BLaER1 treated with 17β-estradiol and CSF1 and Interleukin-3, amounts not matched to agents 10 nM and 100 nM (cell line): ENCODE data around the gene TP53BP1.

Experiments used
- H3K27ac ChIP-seq, 11 experiments: shearing (Covaris generic); formaldehyde crosslinking; 2 replicates each; pipeline ENCODE4 v1.8.1; 2022
- H3K27me3 ChIP-seq, 11 experiments: shearing (Covaris generic); formaldehyde crosslinking; 2 replicates each; pipeline ENCODE4 v1.8.1; 2022
- H3K36me3 ChIP-seq, 11 experiments: shearing (Covaris generic); formaldehyde crosslinking; 2 replicates each; pipeline ENCODE4 v1.8.1; 2022
- H3K4me1 ChIP-seq, 10 experiments: shearing (Covaris generic); formaldehyde crosslinking; 2 replicates each; pipeline ENCODE4 v1.8.1; 2022
- H3K4me2 ChIP-seq, 11 experiments: shearing (Covaris generic); formaldehyde crosslinking; 2 replicates each; pipeline ENCODE4 v1.8.1; 2022
- H3K4me3 ChIP-seq, 10 experiments: shearing (Covaris generic); formaldehyde crosslinking; 2 replicates each; pipeline ENCODE4 v1.8.1; 2022
- H3K9ac ChIP-seq, 11 experiments: shearing (Covaris generic); formaldehyde crosslinking; 2 replicates each; pipeline ENCODE4 v1.8.1; 2022
- H3K9me3 ChIP-seq, 11 experiments: shearing (Covaris generic); formaldehyde crosslinking; replicated peaks in 1 of 11; 2 replicates each; pipeline ENCODE4 v1.8.1; 2022
- H4K20me1 ChIP-seq, 11 experiments: shearing (Covaris generic); formaldehyde crosslinking; 2 replicates each; pipeline ENCODE4 v1.8.1; 2022
- Cebpa-rat ChIP-seq, 11 experiments: shearing (Covaris generic); IDR thresholded peaks; 2 replicates each; pipeline ENCODE4 v1.8.1; 2022

The TP53BP1 gene

DNA sequence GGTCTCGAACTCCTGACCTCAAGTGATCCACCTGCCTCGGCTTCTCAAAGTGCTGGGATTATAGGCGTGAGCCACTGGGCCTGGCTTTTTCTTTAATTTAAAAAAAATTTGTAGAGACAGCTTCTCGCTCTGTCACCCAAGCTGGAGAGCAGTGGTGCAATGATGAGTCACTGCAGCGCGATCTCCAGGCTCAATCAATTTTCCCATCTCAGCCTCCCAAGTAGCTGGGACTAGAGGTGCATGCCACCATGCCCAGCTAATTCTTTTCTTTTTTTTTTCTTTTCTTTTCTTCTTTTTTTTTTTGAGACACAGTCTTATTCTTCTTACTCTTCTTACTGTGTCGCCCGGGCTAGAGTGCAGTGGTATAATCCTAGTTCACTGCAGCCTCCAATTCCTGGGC lies 102.2 kb downstream of the TP53BP1 start:
- no peaks in the 10 kb centered on the region for H3K27me3 ChIP-seq
- no peak overlapping the region for H3K4me3 ChIP-seq
- TF ChIP-seq Cebpa-rat (IDR thresholded peaks at IDR 0.05): no peak
- H3K36me3 ChIP-seq: peaks cover 72 to 94% (median 92%) of the 10 kb centered on the region in 11 experiments
- H3K9ac ChIP-seq: no peak overlapping the region
- H3K27ac ChIP-seq: no peak overlapping the region
- no peak overlapping the region for H3K4me2 ChIP-seq
- no peaks in the 10 kb centered on the region for H3K9me3 ChIP-seq
- peaks cover 0 to 6% (median 0%) of the 10 kb centered on the region in 11 experiments; a peak in 2 of 22 replicates for H4K20me1 ChIP-seq
- H3K4me1 ChIP-seq: no peaks in the 10 kb centered on the region

- no peak overlapping the region for H3K9ac ChIP-seq
- no peaks in the 10 kb centered on the region for H3K4me1 ChIP-seq
- no peak for TF ChIP-seq Cebpa-rat (IDR thresholded peaks at IDR 0.05)
- H3K27ac ChIP-seq: no peak overlapping the region
- peaks cover 94 to 100% (median 98%) of the 10 kb centered on the region in 11 experiments for H3K36me3 ChIP-seq
- H3K4me3 ChIP-seq: no peak overlapping the region
- H3K4me2 ChIP-seq: no peak overlapping the region
- no peaks in the 10 kb centered on the region; a peak in 1 of 22 replicates for H4K20me1 ChIP-seq
- H3K9me3 ChIP-seq: no peaks in the 10 kb centered on the region
- no peaks in the 10 kb centered on the region for H3K27me3 ChIP-seq
Observed at GRCh38 chr15:43383070-43383469, 109.9 kb downstream of the TP53BP1 start.

DNA sequence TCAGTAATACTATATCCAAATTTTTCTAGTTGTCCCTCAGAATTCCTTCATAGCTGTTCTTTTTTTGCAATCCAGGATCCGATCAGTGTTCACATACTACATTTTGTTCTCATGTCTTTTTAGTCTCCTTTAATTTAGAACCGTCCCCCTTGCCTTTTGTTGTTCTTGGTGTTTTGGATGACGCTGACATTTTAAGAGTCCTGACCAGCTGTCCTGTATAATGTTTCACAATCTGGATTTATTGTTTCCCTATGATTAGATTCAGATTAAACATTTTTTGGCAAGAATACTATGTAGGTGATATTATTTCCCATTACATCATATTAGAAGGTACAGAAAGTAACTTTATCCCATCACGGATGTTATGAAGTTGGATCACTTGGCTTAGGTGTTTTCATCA lies 110.6 kb downstream of the TP53BP1 start:
- no peak for TF ChIP-seq Cebpa-rat (IDR thresholded peaks at IDR 0.05)
- Histone ChIP-seq H4K20me1 (no peaks in the 10 kb centered on the region; a peak in 1 of 22 replicates), H3K4me3 (no peak overlapping the region), H3K9ac (no peak overlapping the region), H3K4me1 (no peaks in the 10 kb centered on the region), H3K27me3 (no peaks in the 10 kb centered on the region), H3K36me3 (peaks cover 94 to 100% (median 98%) of the 10 kb centered on the region in 11 experiments), H3K9me3 (no peaks in the 10 kb centered on the region), H3K4me2 (no peak overlapping the region), H3K27ac (no peak overlapping the region)

- Histone ChIP-seq H3K9me3 (peaks cover 0 to 8% (median 0%) of the 10 kb centered on the region in 11 experiments; a peak in 1 of 22 replicates), H3K4me1 (peaks cover 0 to 6% (median 2%) of the 10 kb centered on the region in 10 experiments; a peak in 7 of 20 replicates), H3K4me3 (no peak overlapping the region), H3K4me2 (no peak overlapping the region), H3K36me3 (peaks cover 70 to 98% (median 85%) of the 10 kb centered on the region in 11 experiments), H3K27ac (no peak overlapping the region), H4K20me1 (peaks cover 0 to 14% (median 0%) of the 10 kb centered on the region in 11 experiments; a peak in 5 of 22 replicates), H3K27me3 (no peaks in the 10 kb centered on the region), H3K9ac (no peak overlapping the region)
- no peak for TF ChIP-seq Cebpa-rat (IDR thresholded peaks at IDR 0.05)
Observed at GRCh38 chr15:43378601-43379000, 114.4 kb downstream of the TP53BP1 start.

DNA sequence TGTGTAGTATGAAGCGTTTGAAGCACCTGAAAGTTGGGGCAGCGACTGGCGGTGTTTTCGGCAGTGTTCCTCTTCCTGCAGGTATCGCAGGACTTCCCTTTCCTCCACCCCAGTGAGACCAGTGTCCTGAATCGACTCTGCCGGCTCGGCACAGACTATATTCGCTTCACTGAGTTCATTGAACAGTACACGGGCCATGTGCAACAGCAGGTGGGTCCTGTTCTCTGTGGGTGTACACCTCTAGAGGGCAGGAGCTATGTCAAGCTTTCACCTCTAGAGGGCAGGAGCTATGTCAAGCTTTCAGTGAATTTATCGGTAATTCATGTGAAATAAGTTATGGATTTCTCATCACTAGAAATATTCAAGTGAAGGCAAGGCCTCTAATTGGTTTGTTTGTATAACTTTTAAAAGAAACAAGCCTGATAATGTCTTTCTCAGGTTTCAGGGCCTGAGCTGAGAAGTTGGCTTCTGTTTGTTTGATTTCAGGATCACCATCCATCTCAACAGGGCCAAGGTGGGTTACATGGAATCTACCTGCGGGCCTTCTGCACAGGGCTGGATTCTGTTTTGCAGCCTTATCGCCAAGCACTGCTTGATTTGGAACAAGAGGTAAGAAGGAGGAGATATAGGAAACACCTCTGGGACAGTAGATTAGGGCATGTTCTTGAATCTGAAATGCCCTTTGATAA lies 116.8 kb downstream of the TP53BP1 start:
- H3K4me1 ChIP-seq: peaks cover 15 to 26% (median 20%) of the 10 kb centered on the region in 10 experiments
- no peak overlapping the region for H3K4me3 ChIP-seq
- peaks cover 0 to 8% (median 0%) of the 10 kb centered on the region in 11 experiments; a peak in 1 of 22 replicates for H3K9me3 ChIP-seq
- no peaks in the 10 kb centered on the region for H3K27me3 ChIP-seq
- H4K20me1 ChIP-seq: peaks cover 0 to 23% (median 0%) of the 10 kb centered on the region in 11 experiments; a peak in 6 of 22 replicates
- no peak for TF ChIP-seq Cebpa-rat (IDR thresholded peaks at IDR 0.05)
- no peak overlapping the region for H3K27ac ChIP-seq
- H3K9ac ChIP-seq: no peak overlapping the region
- H3K4me2 ChIP-seq: peak overlapping the region in 4 of 11 experiments; percentile 9 to 20 (median 15); a peak in 3 of 22 replicates
- peaks cover 47 to 77% (median 62%) of the 10 kb centered on the region in 11 experiments for H3K36me3 ChIP-seq

DNA sequence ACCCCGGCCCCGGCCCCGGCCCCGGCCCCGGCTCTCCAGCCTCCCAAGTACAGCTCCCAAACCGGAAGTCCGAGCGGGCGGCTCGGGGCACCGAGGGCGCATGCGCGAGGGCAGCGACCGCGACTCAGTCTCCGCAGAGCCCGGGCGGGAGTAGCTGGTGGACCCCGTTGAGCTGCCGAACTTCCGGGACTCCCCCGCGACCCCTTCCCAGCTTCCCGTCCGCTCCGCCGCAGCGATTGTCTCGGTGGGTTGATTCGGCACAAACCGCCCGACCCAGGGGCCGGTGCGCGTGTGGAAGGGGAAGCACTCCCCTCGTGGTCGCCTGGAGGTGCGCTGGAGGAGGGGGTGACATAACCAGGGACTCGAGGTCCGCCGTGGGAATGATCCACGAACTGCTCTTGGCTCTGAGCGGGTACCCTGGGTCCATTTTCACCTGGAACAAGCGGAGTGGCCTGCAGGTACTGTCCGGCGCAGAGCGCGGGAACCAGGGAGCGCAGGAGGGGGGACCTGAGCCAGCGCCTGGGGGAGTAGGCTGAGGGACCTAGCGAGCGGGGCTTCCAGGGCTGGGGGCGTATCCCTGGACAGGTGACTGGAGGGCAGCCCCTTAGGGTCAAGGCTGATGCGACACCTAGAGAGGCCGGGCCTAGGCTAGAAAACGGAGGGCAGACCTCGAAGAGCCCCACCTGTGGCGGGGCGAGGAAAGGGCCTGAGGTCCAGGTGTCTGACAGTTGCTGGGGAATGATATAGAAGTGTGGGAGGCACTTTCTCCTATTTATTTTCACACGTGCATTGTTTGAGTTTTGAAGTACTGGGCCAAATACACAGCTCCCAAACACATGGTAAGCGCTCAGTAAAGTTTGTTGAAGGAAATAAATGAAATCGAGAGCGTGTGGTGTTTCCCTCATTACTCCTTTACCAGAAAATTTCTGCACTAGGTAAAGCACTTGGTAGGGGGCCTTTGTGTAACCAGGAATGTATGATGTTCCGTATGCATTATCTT lies 121.7 kb downstream of the TP53BP1 start, which contains the start of the genes TUBGCP4 and ZSCAN29:
Gene TUBGCP4 (plus strand): TSS at position 127 of the 1,000 bp plus-strand sequence. CDS start 254 bp downstream, at position 381.
Gene ZSCAN29 (minus strand): TSS at position 69 of the 1,000 bp plus-strand sequence. CDS start 1,130 bp downstream, outside the sequence.
- Histone ChIP-seq H3K4me2 (peak within 1 kb of the TSS; percentile 85 to 99 (median 96)), H3K9me3 (peaks cover 21 to 42% (median 34%) of the 10 kb centered on the region in 11 experiments), H3K4me1 (peaks cover 32 to 46% (median 37%) of the 10 kb centered on the region in 10 experiments), H3K9ac (peak within 1 kb of the TSS; percentile 88 to 93 (median 92)), H4K20me1 (peaks cover 0 to 27% (median 0%) of the 10 kb centered on the region in 11 experiments; a peak in 6 of 22 replicates), H3K4me3 (peak within 1 kb of the TSS; percentile 76 to 93 (median 85)), H3K36me3 (peaks cover 27 to 62% (median 48%) of the 10 kb centered on the region in 11 experiments), H3K27me3 (no peaks in the 10 kb centered on the region), H3K27ac (peak within 1 kb of the TSS; percentile 82 to 92 (median 88))
- no peak for TF ChIP-seq Cebpa-rat (IDR thresholded peaks at IDR 0.05)

DNA sequence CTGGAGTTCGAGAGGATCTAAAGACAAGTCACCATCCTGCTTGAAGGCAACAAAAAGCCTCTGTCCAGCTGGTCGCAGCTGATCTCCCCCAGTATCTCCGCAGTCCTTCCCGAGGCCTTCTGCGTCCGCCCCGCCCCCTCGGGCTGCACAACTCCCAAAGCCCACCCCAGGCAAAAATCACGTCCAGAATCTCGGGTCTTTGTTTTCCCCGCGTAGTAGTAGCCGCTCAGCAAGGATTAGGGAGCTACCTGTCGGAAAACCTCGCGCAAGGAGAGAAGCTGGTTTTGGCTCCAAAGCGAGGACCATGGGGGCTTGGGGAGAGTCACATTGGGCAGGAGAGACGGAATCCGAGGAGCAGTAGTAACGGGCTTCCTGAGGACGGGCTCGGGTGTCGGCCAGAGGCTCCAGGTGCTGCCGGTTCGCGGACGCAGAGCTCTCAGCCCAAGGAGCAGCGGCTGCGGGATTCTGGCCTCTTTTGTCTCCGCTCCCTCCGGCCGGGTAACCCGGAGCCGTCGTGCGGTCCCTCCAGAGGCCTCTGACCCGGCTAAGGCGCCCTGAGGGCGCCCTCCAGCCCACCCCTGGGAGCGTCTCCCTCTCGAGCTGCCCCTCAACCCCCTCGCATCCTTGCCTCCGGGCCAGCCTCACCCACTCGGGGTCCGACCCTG lies 122.5 kb downstream of the TP53BP1 start:
- peaks cover 33 to 41% (median 36%) of the 10 kb centered on the region in 10 experiments for H3K4me1 ChIP-seq
- H3K4me2 ChIP-seq: peak overlapping the region; percentile 85 to 98 (median 95)
- peak overlapping the region; percentile 76 to 93 (median 85) for H3K4me3 ChIP-seq
- H3K9ac ChIP-seq: peak overlapping the region; percentile 88 to 93 (median 92)
- peaks cover 34 to 62% (median 52%) of the 10 kb centered on the region in 11 experiments for H3K36me3 ChIP-seq
- peaks cover 30 to 50% (median 42%) of the 10 kb centered on the region in 11 experiments for H3K9me3 ChIP-seq
- peak overlapping the region; percentile 82 to 92 (median 88) for H3K27ac ChIP-seq
- H4K20me1 ChIP-seq: peaks cover 0 to 19% (median 0%) of the 10 kb centered on the region in 11 experiments; a peak in 4 of 22 replicates
- no peaks in the 10 kb centered on the region for H3K27me3 ChIP-seq
- no peak for TF ChIP-seq Cebpa-rat (IDR thresholded peaks at IDR 0.05)
